Ovary (tissue), 9 donors: ENCODE measurements around the gene FRAT2. TPM values are rescaled to one million over a fixed set of nuclear protein-coding genes. Genes with fewer than 3 reads are reported as not detected.

Experiments used
- DNase-seq, 5 donors: peaks; one replicate each; pipeline ENCODE4 v3.0.0-alpha.2; 2019 to 2020
- H3K27ac ChIP-seq, 2 donors: fragments of 200-600 bp; one replicate each; pipeline versions ENCODE4 v1.5.1 to v1.8.0; 2019 to 2022
- H3K27me3 ChIP-seq: fragments of 200-600 bp; one replicate; pipeline ENCODE4 v1.8.0; 2022
- H3K36me3 ChIP-seq: fragments of 200-600 bp; sonication (generic); one replicate; pipeline ENCODE4 v1.5.1; 2019
- H3K4me1 ChIP-seq: one replicate; pipeline ENCODE4 v1.8.1; 2013; ENCODE audit warnings: mild to moderate bottlenecking, moderate library complexity; ENCODE audit not compliant: insufficient read depth
- H3K4me3 ChIP-seq: fragments of 200-600 bp; sonication (generic); one replicate; pipeline ENCODE4 v1.5.1; 2017
- H3K9me3 ChIP-seq, 2 donors: fragments of 200-600 bp in 1 of 2; sonication (generic) in 1 of 2; one replicate each; pipeline versions ENCODE4 v1.5.1 to v1.8.1; 2013 to 2019; ENCODE audit warnings: mild to moderate bottlenecking in 1 of 2, moderate library complexity in 1 of 2
- EP300 ChIP-seq: sonication (generic); formaldehyde crosslinking; IDR thresholded peaks from one replicate; pipeline ENCODE4 v1.6.1; 2017; ENCODE audit warnings: antibody characterized with exemption
- POLR2A ChIP-seq: fragments of 450-650 bp; IDR thresholded peaks from one replicate; pipeline ENCODE4 v1.6.1; 2017; ENCODE audit warnings: antibody characterized with exemption, mild to moderate bottlenecking, moderate library complexity
- WGBS, 3 donors: extraction: QIAGEN DNeasy Blood & Tissue Kit in 1 of 3; methylation state at CpG; one replicate each; pipeline versions ENCODE4 v1.1.5 to v1.1.7; 2013 to 2017; 5-methylcytosine and 5-hydroxymethylcytosine counted together
- intact Hi-C, 4 donors: fragments of 100-400 bp; cut with DNase I; formaldehyde crosslinking; loops; one replicate each; pipeline versions ENCODE4 v1.11.0 to v1.15.1; 2022 to 2023
- polyA plus RNA-seq, 2 donors: library from polyadenylated mRNA; stranded (reverse); fragments of 200-250 nt in 1 of 2; fragments of 350-450 nt in 1 of 2; fragmentation: Illumina TruSeq in 1 of 2; extraction: RNeasy Lipid Tissue Mini Kit (QIAGEN cat#74804) in 1 of 2; gene quantifications; one replicate each; pipeline ENCODE4 v1.2.3, GENCODE V29; 2013 to 2014
- total RNA-seq, 7 donors: library from RNA; depleted of rRNA in 2 of 7; stranded (reverse); fragments of >200 nt in 2 of 7; fragmentation: NEBNext Ultra II Directional in 3 of 7; extraction: Animal tissue kit (Norgen Biotek cat#: 25700) in 3 of 7; gene quantifications; one replicate each; pipeline versions ENCODE4 v1.1.0 to v1.2.4, GENCODE V29; 2016 to 2023
- TF ChIP-seq, protein P1 (sequence below), 3 donors: fragments of 450-650 bp in 2 of 3; fragments of 200-600 bp in 1 of 3; IDR thresholded peaks; one replicate each; pipeline versions ENCODE4 v1.5.1 to v1.8.0; 2016 to 2022; ENCODE audit warnings: antibody characterized with exemption in 3 of 3, mild to moderate bottlenecking in 1 of 3
- donor health status: DM: no; HTN: no; CAD: no; lungs with moderate emphysema.
- donor health status: DM: no; HTN: no; CAD: no.
- donor health status: Bipolar disorder and iron deficiency.
- donor health status: DM: yes; HTN: yes; CAD: no.
- donor health status: DM: no; HTN: no; CAD: no.
- donor health status: DM: yes; HTN: yes; CAD: no.

FRAT2 gene
- total and polyA plus RNA-seq, 9 donors = 3.2 to 16.8 (median 6.5) TPM

DNA sequence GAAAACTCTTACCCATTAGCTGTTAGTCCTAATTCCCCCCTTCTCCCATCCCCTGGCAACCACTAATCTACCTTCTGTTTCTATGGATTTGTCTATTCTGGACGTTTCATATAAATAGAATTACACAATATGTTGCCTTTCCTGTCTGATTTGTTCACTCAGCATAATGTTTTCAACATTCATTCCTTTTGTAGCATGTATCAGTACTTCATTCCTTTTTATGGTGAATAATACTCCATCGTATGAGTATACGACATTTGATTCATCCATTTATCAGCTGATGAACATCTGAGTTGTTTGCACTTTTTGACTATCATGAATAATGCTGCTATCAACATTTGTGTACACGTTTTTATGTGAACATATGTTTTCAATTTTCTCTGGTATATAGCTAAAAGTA lies 19.9 kb downstream of the FRAT2 start:
- H3K27me3 ChIP-seq = no peaks in the 10 kb centered on the region
- intact Hi-C loops = no loop called here
- H3K4me3 ChIP-seq = no peak overlapping the region
- 55 to 66% (median 58%) methylated on average over 4 of the region's 4 CpGs for WGBS, 3 donors
- H3K36me3 ChIP-seq = no peaks in the 10 kb centered on the region
- TF ChIP-seq, protein P1, sequence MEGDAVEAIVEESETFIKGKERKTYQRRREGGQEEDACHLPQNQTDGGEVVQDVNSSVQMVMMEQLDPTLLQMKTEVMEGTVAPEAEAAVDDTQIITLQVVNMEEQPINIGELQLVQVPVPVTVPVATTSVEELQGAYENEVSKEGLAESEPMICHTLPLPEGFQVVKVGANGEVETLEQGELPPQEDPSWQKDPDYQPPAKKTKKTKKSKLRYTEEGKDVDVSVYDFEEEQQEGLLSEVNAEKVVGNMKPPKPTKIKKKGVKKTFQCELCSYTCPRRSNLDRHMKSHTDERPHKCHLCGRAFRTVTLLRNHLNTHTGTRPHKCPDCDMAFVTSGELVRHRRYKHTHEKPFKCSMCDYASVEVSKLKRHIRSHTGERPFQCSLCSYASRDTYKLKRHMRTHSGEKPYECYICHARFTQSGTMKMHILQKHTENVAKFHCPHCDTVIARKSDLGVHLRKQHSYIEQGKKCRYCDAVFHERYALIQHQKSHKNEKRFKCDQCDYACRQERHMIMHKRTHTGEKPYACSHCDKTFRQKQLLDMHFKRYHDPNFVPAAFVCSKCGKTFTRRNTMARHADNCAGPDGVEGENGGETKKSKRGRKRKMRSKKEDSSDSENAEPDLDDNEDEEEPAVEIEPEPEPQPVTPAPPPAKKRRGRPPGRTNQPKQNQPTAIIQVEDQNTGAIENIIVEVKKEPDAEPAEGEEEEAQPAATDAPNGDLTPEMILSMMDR (IDR thresholded peaks at IDR 0.05) = no peak
- no peak for TF ChIP-seq POLR2A
- no peak for TF ChIP-seq EP300
- H3K27ac ChIP-seq = no peak overlapping the region
- peaks cover 1% of the 10 kb centered on the region for H3K4me1 ChIP-seq
- no peak for DNase-seq
- H3K9me3 ChIP-seq = no peaks in the 10 kb centered on the region

DNA sequence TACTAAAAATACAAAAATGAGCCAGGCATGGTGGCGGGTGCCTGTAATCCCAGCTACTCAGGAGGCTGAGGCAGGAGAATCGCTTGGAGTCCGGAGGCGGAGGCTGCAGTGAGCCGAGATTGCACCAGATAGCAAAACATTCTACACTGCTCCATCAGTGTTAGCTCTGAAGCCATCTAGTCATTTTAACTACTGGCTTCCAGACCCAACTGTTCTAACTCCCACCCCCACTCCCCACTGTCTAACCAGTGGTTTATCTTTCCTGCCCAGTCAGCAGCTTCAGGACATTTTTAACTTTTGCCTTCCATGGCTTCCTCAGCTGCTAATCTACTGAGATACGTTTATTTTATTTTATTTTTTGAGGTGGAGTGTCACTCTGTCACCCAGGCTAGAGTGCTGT lies 21.6 kb downstream of the FRAT2 start:
- 79 to 87% (median 81%) methylated on average over 6 of the region's 6 CpGs for WGBS, 3 donors

DNA sequence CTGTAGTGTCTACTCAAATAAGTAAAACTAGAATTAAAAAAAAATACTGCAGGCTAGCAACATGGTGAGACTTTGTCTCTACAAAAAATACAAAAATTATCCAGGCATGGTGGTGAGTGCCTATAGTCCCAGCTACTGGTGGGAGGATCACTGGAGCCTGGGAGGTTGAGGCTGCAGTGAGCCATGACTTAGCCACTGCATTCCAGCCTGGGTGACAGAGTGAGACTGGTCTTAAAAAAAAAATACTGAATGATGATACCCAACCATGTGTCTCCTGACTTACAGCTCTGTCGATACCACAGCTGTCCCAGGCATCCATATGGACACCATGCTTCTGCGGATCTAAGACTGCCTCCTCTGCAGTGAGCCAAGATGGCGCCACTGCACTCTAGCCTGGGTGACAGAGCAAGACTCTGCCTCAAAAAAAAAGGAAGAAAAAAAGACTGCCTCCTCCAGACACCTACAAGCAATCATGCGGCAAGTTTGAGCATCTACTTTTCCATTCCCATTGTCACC lies 23.4 kb downstream of the FRAT2 start:
- no peak for DNase-seq
- H3K4me3 ChIP-seq = no peak overlapping the region
- H3K9me3 ChIP-seq = no peaks in the 10 kb centered on the region
- H3K27me3 ChIP-seq = no peaks in the 10 kb centered on the region
- intact Hi-C loops = no loop called here
- no peaks in the 10 kb centered on the region for H3K36me3 ChIP-seq
- H3K4me1 ChIP-seq = no peaks in the 10 kb centered on the region
- TF ChIP-seq POLR2A = no peak
- no peak for TF ChIP-seq EP300
- TF ChIP-seq, protein P1 (IDR thresholded peaks at IDR 0.05) = no peak
- 87 to 97% (median 94%) methylated on average over 4 of the region's 4 CpGs for WGBS, 3 donors
- H3K27ac ChIP-seq = no peak overlapping the region

More for the DNA sequence above, 21.6 kb downstream of the FRAT2 start:
- no peaks in the 10 kb centered on the region for H3K36me3 ChIP-seq
- H3K4me1 ChIP-seq = no peaks in the 10 kb centered on the region
- no peak for DNase-seq
- no peak overlapping the region for H3K4me3 ChIP-seq
- H3K27ac ChIP-seq = no peak overlapping the region
- TF ChIP-seq, protein P1 (IDR thresholded peaks at IDR 0.05) = no peak
- no peak for TF ChIP-seq EP300
- TF ChIP-seq POLR2A = no peak
- H3K9me3 ChIP-seq = no peaks in the 10 kb centered on the region
- intact Hi-C loops = no loop called here
- H3K27me3 ChIP-seq = no peaks in the 10 kb centered on the region

DNA sequence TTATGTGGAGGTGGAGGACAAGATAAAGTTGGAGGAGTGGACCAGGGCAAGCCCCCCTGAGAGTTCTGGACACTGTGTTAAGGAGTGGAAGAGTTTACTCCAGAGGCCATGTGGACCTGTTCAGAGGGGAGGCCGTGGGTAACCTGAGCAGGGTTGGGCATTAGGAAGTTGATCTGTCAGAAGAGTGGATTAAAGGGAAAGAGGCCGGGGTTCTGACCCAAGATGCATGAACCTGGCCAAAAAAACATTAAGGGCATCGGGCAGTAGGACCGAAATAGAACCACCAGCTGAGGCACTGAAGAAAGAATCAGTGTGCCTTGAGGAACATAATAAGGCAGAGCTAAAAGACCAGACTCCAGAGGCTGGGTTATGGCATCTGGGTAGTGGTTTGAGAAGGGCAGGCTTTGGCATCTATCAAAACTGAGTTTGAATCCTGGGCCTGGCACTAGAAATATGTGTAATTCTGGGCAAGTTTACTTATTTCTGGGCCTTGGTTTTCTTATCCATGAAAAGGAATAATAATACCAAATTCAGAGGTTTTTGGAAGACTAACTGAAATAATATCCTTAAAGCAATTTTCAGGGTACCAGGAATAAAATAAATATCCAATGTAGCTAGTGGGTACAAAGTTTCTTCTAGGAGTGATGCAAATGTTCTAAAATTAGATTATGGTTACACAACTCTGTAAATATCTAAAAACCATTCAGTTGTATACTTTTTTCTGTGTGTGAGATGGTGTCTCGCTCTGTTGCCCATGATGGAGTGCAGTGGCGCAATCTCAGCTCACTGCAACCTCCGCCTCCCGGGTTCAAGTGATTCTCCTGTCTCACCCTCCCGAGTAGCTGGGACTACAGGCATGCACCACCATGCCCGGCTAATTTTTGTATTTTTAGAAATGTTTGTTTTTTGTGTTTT lies 26.4 kb downstream of the FRAT2 start:
- no peak overlapping the region for H3K27ac ChIP-seq
- H3K9me3 ChIP-seq = no peaks in the 10 kb centered on the region
- H3K27me3 ChIP-seq = no peaks in the 10 kb centered on the region
- H3K4me3 ChIP-seq = no peak overlapping the region
- no peak for TF ChIP-seq POLR2A
- TF ChIP-seq EP300 = no peak
- TF ChIP-seq, protein P1 (IDR thresholded peaks at IDR 0.05) = no peak
- no peaks in the 10 kb centered on the region for H3K4me1 ChIP-seq
- intact Hi-C loops = no loop called here
- WGBS, 3 donors = 70 to 77% (median 75%) methylated on average over 10 of the region's 10 CpGs
- no peaks in the 10 kb centered on the region for H3K36me3 ChIP-seq
- DNase-seq = no peak
